ENCODE results near the gene L3MBTL2.

The L3MBTL2 gene

DNA sequence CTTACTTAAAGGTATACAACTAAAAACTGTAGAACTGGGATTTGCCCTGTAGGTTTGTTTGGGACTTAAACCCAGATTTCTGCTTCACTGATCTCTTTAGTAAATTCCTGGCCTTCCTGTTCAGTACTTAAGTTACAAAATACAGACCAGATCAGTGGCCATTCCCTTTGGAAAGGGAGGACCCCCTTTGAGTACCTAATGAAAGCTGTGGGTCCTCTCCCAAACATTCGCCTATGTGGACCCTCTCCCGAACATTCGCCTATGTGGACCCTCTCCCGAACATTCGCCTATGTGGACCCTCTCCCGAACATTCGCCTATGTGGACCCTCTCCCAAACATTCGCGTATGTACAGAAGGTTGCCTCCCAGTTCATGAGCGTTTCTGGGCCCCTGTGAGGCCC lies 10.3 kb downstream of the L3MBTL2 start:
- H2BK120ac ChIP-seq (ENCODE audit: low read depth, low read length) = no peak overlapping the region
- no peak overlapping the region for H3K23ac ChIP-seq (ENCODE audit: low read depth, low read length, poor library complexity)
- peaks cover 23 to 58% of the 10 kb centered on the region in 2 donors for H3K36me3 ChIP-seq (replicated peaks in 1 of 2; ENCODE audit: control insufficient read depth in 2 of 2, insufficient read depth in 2 of 2, low read length in 2 of 2)
- H2BK12ac ChIP-seq (ENCODE audit: low read length) = no peak overlapping the region
- no peak overlapping the region for H3K9ac ChIP-seq (ENCODE audit: low read depth, low read length, poor library complexity)
- H2AK5ac ChIP-seq (ENCODE audit: low read depth, low read length) = no peak overlapping the region
- no peak for DNase-seq (ENCODE audit: low spot score)
- no peak overlapping the region for H3K18ac ChIP-seq (ENCODE audit: low read length)
- no peak overlapping the region for H2AFZ ChIP-seq (ENCODE audit: low read length)
- H4K91ac ChIP-seq (ENCODE audit: low read depth, low read length, poor library complexity) = no peak overlapping the region
- H3K4me1 ChIP-seq (ENCODE audit: control insufficient read depth in 2 of 2, insufficient read depth in 1 of 2, low read depth in 1 of 2, low read length in 2 of 2) = peaks cover 10 to 15% of the 10 kb centered on the region in 2 donors
- no peak overlapping the region for H3K27ac ChIP-seq (replicated peaks; ENCODE audit: low read length)
- no peak overlapping the region for H3K14ac ChIP-seq (ENCODE audit: low read length)
- no peak overlapping the region for H2BK15ac ChIP-seq (ENCODE audit: low read length)
- no peaks in the 10 kb centered on the region for H3K79me1 ChIP-seq (ENCODE audit: low read depth, low read length)
- H3K4ac ChIP-seq (ENCODE audit: low read length) = no peak overlapping the region
- no peak overlapping the region for H3K4me3 ChIP-seq (ENCODE audit: low read length in 2 of 2)
- H3K4me2 ChIP-seq (ENCODE audit: insufficient read depth, low read length, poor library complexity, severe bottlenecking) = no peak overlapping the region
- H4K8ac ChIP-seq (ENCODE audit: low read depth, low read length) = no peak overlapping the region
- no CpG with 5 or more reads among the region's 10 CpGs for WGBS, 2 donors (ENCODE audit: extremely low coverage in 2 of 2, insufficient read length in 2 of 2, insufficient replicate concordance in 1 of 2)
- no peak overlapping the region for H2BK5ac ChIP-seq (ENCODE audit: low read length)
- H3K27me3 ChIP-seq (ENCODE audit: control insufficient read depth in 3 of 3, insufficient read depth in 3 of 3, low read depth in 1 of 3, low read length in 3 of 3) = no peaks in the 10 kb centered on the region
- peaks cover 7 to 36% of the 10 kb centered on the region in 2 donors for H3K9me3 ChIP-seq (replicated peaks in 1 of 2; ENCODE audit: control insufficient read depth in 2 of 2, insufficient read depth in 1 of 2, low read depth in 1 of 2, low read length in 2 of 2)

DNA sequence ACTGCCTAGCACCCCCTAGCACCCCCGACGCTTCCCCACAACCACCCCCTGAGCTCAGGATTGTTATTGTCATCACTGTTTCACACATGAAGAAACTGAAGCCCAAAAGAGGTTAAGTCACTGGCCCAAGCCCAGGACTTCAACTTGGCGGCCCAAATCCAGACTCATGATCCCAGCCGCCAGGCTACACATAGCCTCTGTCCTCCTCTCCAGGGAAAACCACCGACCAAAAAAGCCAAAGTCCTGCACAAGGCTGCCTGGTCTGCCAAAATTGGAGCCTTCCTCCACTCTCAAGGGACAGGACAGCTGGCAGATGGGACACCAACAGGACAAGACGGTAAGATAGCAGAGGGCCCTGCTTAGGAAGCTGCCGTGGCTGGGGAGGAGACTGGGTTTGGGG lies 10.8 kb downstream of the L3MBTL2 start:
- no peak overlapping the region for H2BK5ac ChIP-seq (ENCODE audit: low read length)
- no peak overlapping the region for H3K9ac ChIP-seq (ENCODE audit: low read depth, low read length, poor library complexity)
- H3K4ac ChIP-seq (ENCODE audit: low read length) = no peak overlapping the region
- no peak overlapping the region for H3K14ac ChIP-seq (ENCODE audit: low read length)
- no peak overlapping the region for H3K27ac ChIP-seq (replicated peaks; ENCODE audit: low read length)
- no peak overlapping the region for H3K4me2 ChIP-seq (ENCODE audit: insufficient read depth, low read length, poor library complexity, severe bottlenecking)
- no peak overlapping the region for H2AK5ac ChIP-seq (ENCODE audit: low read depth, low read length)
- H3K36me3 ChIP-seq (replicated peaks in 1 of 2; ENCODE audit: control insufficient read depth in 2 of 2, insufficient read depth in 2 of 2, low read length in 2 of 2) = peaks cover 24 to 59% of the 10 kb centered on the region in 2 donors
- no peak overlapping the region for H2BK12ac ChIP-seq (ENCODE audit: low read length)
- no peak overlapping the region for H4K91ac ChIP-seq (ENCODE audit: low read depth, low read length, poor library complexity)
- no peak overlapping the region for H3K4me3 ChIP-seq (ENCODE audit: low read length in 2 of 2)
- no peak overlapping the region for H4K8ac ChIP-seq (ENCODE audit: low read depth, low read length)
- no peak overlapping the region for H2AFZ ChIP-seq (ENCODE audit: low read length)
- no peak for DNase-seq (ENCODE audit: low spot score)
- H3K79me1 ChIP-seq (ENCODE audit: low read depth, low read length) = no peaks in the 10 kb centered on the region
- H3K4me1 ChIP-seq (ENCODE audit: control insufficient read depth in 2 of 2, insufficient read depth in 1 of 2, low read depth in 1 of 2, low read length in 2 of 2) = peaks cover 10 to 15% of the 10 kb centered on the region in 2 donors
- no peak overlapping the region for H2BK120ac ChIP-seq (ENCODE audit: low read depth, low read length)
- H2BK15ac ChIP-seq (ENCODE audit: low read length) = no peak overlapping the region
- H3K23ac ChIP-seq (ENCODE audit: low read depth, low read length, poor library complexity) = no peak overlapping the region
- no CpG with 5 or more reads among the region's 7 CpGs for WGBS, 2 donors (ENCODE audit: extremely low coverage in 2 of 2, insufficient read length in 2 of 2, insufficient replicate concordance in 1 of 2)
- H3K9me3 ChIP-seq (replicated peaks in 1 of 2; ENCODE audit: control insufficient read depth in 2 of 2, insufficient read depth in 1 of 2, low read depth in 1 of 2, low read length in 2 of 2) = peaks cover 7 to 36% of the 10 kb centered on the region in 2 donors
- no peak overlapping the region for H3K18ac ChIP-seq (ENCODE audit: low read length)
- no peaks in the 10 kb centered on the region for H3K27me3 ChIP-seq (ENCODE audit: control insufficient read depth in 3 of 3, insufficient read depth in 3 of 3, low read depth in 1 of 3, low read length in 3 of 3)

DNA sequence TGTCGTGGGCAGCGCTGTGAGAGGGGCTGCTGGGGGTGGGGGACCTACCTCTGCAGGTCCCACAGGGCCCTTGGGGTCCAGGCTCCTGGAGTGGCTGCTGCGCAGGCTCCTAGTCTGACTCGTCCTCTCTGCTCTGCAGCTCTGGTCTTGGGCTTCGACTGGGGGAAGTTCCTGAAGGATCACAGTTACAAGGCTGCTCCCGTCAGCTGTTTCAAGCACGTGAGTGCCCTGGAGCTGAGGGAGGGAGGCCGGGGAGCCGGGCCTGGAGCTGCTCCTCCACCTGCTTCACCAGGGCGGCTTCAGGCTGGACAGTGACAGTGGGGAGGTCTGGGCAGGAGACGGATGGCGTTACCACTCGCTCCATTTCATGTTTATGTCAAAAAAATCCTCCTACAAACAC lies 11.9 kb downstream of the L3MBTL2 start:
- peaks cover 7 to 36% of the 10 kb centered on the region in 2 donors for H3K9me3 ChIP-seq (replicated peaks in 1 of 2; ENCODE audit: control insufficient read depth in 2 of 2, insufficient read depth in 1 of 2, low read depth in 1 of 2, low read length in 2 of 2)
- peak overlapping the region; percentile 28 for H2BK15ac ChIP-seq (ENCODE audit: low read length)
- H3K27me3 ChIP-seq (ENCODE audit: control insufficient read depth in 3 of 3, insufficient read depth in 3 of 3, low read depth in 1 of 3, low read length in 3 of 3) = no peaks in the 10 kb centered on the region
- no peak overlapping the region for H2BK12ac ChIP-seq (ENCODE audit: low read length)
- no peak overlapping the region for H3K4ac ChIP-seq (ENCODE audit: low read length)
- H2BK5ac ChIP-seq (ENCODE audit: low read length) = no peak overlapping the region
- H3K4me1 ChIP-seq (ENCODE audit: control insufficient read depth in 2 of 2, insufficient read depth in 1 of 2, low read depth in 1 of 2, low read length in 2 of 2) = peaks cover 10 to 15% of the 10 kb centered on the region in 2 donors
- peak overlapping the region; percentile 27 for H3K4me2 ChIP-seq (ENCODE audit: insufficient read depth, low read length, poor library complexity, severe bottlenecking)
- H2AFZ ChIP-seq (ENCODE audit: low read length) = peak overlapping the region; percentile 80
- peak overlapping the region in 1 of 2 donors; percentile 28 for H3K4me3 ChIP-seq (ENCODE audit: low read length in 2 of 2)
- peaks cover 26 to 64% of the 10 kb centered on the region in 2 donors for H3K36me3 ChIP-seq (replicated peaks in 1 of 2; ENCODE audit: control insufficient read depth in 2 of 2, insufficient read depth in 2 of 2, low read length in 2 of 2)
- no peak overlapping the region for H3K23ac ChIP-seq (ENCODE audit: low read depth, low read length, poor library complexity)
- no peak for DNase-seq (ENCODE audit: low spot score)
- WGBS, 2 donors (ENCODE audit: extremely low coverage in 2 of 2, insufficient read length in 2 of 2, insufficient replicate concordance in 1 of 2) = no CpG with 5 or more reads among the region's 13 CpGs
- H4K91ac ChIP-seq (ENCODE audit: low read depth, low read length, poor library complexity) = no peak overlapping the region
- H3K79me1 ChIP-seq (ENCODE audit: low read depth, low read length) = no peaks in the 10 kb centered on the region
- no peak overlapping the region for H3K9ac ChIP-seq (ENCODE audit: low read depth, low read length, poor library complexity)
- no peak overlapping the region for H4K8ac ChIP-seq (ENCODE audit: low read depth, low read length)
- H3K14ac ChIP-seq (ENCODE audit: low read length) = peak overlapping the region; percentile 22
- peak overlapping the region; percentile 57 for H3K18ac ChIP-seq (ENCODE audit: low read length)
- H3K27ac ChIP-seq (replicated peaks; ENCODE audit: low read length) = peak overlapping the region; percentile 82
- H2BK120ac ChIP-seq (ENCODE audit: low read depth, low read length) = no peak overlapping the region
- peak overlapping the region; percentile 16 for H2AK5ac ChIP-seq (ENCODE audit: low read depth, low read length)

DNA sequence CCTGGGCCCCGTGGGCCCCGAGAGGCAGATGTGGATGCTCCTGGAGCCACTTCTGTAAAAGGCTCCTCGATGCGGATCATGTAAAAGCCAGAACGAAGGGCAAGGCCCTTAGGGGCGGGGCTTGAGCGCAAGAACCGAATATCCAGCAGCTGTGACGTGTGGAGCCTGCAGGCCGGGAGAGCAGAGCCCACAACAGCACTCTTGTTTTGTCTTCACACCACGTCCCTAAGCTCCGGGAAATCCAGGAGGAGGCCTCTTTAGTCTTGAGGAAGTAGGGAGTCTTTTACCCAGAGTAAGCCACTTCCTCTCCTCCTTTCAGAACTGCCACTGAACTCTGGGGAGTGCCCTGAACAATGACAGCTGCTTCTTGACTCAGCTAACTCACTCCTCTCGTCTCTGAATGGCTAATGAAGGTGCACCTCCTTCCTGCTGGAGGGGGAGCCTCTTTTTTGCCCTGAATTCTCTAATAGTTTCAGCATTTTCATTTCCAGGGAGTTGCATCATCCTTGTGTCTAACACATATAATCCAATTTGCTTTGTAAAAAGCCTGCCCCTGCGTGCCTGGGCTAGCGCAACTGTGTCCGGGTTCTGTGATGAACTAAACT lies 12.5 kb downstream of the L3MBTL2 start:
- WGBS, 2 donors (ENCODE audit: extremely low coverage in 2 of 2, insufficient read length in 2 of 2, insufficient replicate concordance in 1 of 2) = no CpG with 5 or more reads among the region's 16 CpGs
- Histone ChIP-seq H4K8ac (ENCODE audit: low read depth, low read length) (no peak overlapping the region), H2BK15ac (ENCODE audit: low read length) (no peak overlapping the region), H3K79me1 (ENCODE audit: low read depth, low read length) (no peaks in the 10 kb centered on the region), H3K4me3 (ENCODE audit: low read length in 2 of 2) (peak overlapping the region in 1 of 2 donors; percentile 28), H3K9ac (ENCODE audit: low read depth, low read length, poor library complexity) (no peak overlapping the region), H3K27me3 (ENCODE audit: control insufficient read depth in 3 of 3, insufficient read depth in 3 of 3, low read depth in 1 of 3, low read length in 3 of 3) (no peaks in the 10 kb centered on the region), H2BK12ac (ENCODE audit: low read length) (no peak overlapping the region), H2AK5ac (ENCODE audit: low read depth, low read length) (no peak overlapping the region), H3K9me3 (replicated peaks in 1 of 2; ENCODE audit: control insufficient read depth in 2 of 2, insufficient read depth in 1 of 2, low read depth in 1 of 2, low read length in 2 of 2) (peaks cover 7 to 36% of the 10 kb centered on the region in 2 donors), H3K4me1 (ENCODE audit: control insufficient read depth in 2 of 2, insufficient read depth in 1 of 2, low read depth in 1 of 2, low read length in 2 of 2) (peaks cover 10 to 15% of the 10 kb centered on the region in 2 donors), H3K23ac (ENCODE audit: low read depth, low read length, poor library complexity) (no peak overlapping the region), H3K18ac (ENCODE audit: low read length) (no peak overlapping the region), H2BK5ac (ENCODE audit: low read length) (no peak overlapping the region), H3K27ac (replicated peaks; ENCODE audit: low read length) (peak overlapping the region; percentile 82), H3K4me2 (ENCODE audit: insufficient read depth, low read length, poor library complexity, severe bottlenecking) (peak overlapping the region; percentile 28), H3K14ac (ENCODE audit: low read length) (no peak overlapping the region), H2AFZ (ENCODE audit: low read length) (peak overlapping the region; percentile 80), H2BK120ac (ENCODE audit: low read depth, low read length) (no peak overlapping the region), H3K4ac (ENCODE audit: low read length) (no peak overlapping the region), H3K36me3 (replicated peaks in 1 of 2; ENCODE audit: control insufficient read depth in 2 of 2, insufficient read depth in 2 of 2, low read length in 2 of 2) (peaks cover 26 to 70% of the 10 kb centered on the region in 2 donors), H4K91ac (ENCODE audit: low read depth, low read length, poor library complexity) (no peak overlapping the region)
- DNase-seq (ENCODE audit: low spot score) = no peak

Measured in neuronal stem cell (in vitro differentiated cells).